GM12878 (cell line): ENCODE results near the gene SKIL. TPM values are rescaled to one million over a fixed set of nuclear protein-coding genes. Genes with fewer than 3 reads are reported as not detected.

ENCODE experiments used
- CEBPZ ChIP-seq: fragments of 150-350 bp; IDR thresholded peaks from 2 replicates; pipeline ENCODE4 v1.6.1; 2016; ENCODE audit warnings: low read depth, low read length
- CHD1 ChIP-seq: IDR thresholded peaks from 2 replicates; pipeline ENCODE4 v1.6.1; 2012; ENCODE audit warnings: low read depth, low read length, improper control_type of control experiment
- CHD2 ChIP-seq: IDR thresholded peaks from 2 replicates; pipeline ENCODE4 v1.6.1; 2011; ENCODE audit warnings: low read depth, low read length, improper control_type of control experiment, borderline replicate concordance
- DPF2 ChIP-seq: fragments of 450-650 bp; IDR thresholded peaks from 2 replicates; pipeline ENCODE4 v1.6.1; 2017; ENCODE audit warnings: mild to moderate bottlenecking
- EP300 ChIP-seq, 2 experiments: fragments of 150-350 bp in 1 of 2; IDR thresholded peaks; 2 replicates each; pipeline ENCODE4 v1.6.1; 2011 to 2012; ENCODE audit warnings: low read depth in 2 of 2, low read length in 2 of 2, borderline replicate concordance in 1 of 2, improper control_type of control experiment in 1 of 2, inconsistent platforms in 1 of 2; ENCODE audit not compliant: control insufficient read depth in 1 of 2
- ETV6 ChIP-seq, 2 experiments: fragments of 450-650 bp in 1 of 2; IDR thresholded peaks in 1 of 2; conservative IDR thresholded peaks in 1 of 2; 2 replicates each; pipeline ENCODE4 v1.6.1; 2014; ENCODE audit warnings: antibody characterized with exemption in 1 of 2, borderline replicate concordance in 1 of 2, low read depth in 1 of 2, mild to moderate bottlenecking in 1 of 2, moderate library complexity in 1 of 2
- HCFC1 ChIP-seq: fragments of 150-350 bp; IDR thresholded peaks from 2 replicates; pipeline ENCODE4 v1.6.1; 2014; ENCODE audit warnings: low read length
- HDGF ChIP-seq: fragments of 450-650 bp; IDR thresholded peaks from 2 replicates; pipeline ENCODE4 v1.6.1; 2016; ENCODE audit warnings: antibody characterized with exemption
- LARP7 ChIP-seq: fragments of 450-650 bp; IDR thresholded peaks from 2 replicates; pipeline ENCODE4 v1.6.1; 2017; ENCODE audit warnings: mild to moderate bottlenecking
- NBN ChIP-seq: fragments of 450-650 bp; IDR thresholded peaks from 2 replicates; pipeline ENCODE4 v1.6.1; 2016
- NKRF ChIP-seq: fragments of 450-650 bp; conservative IDR thresholded peaks from 2 replicates; pipeline ENCODE4 v1.6.1; 2017; ENCODE audit warnings: mild to moderate bottlenecking, moderate library complexity
- PAX8 ChIP-seq: fragments of 450-650 bp; IDR thresholded peaks from 2 replicates; pipeline ENCODE4 v1.6.1; 2017; ENCODE audit warnings: mild to moderate bottlenecking, moderate library complexity
- PML ChIP-seq: IDR thresholded peaks from 2 replicates; pipeline ENCODE4 v1.6.1; 2012; ENCODE audit warnings: low read length, inconsistent platforms
- RELB ChIP-seq: fragments of 450-650 bp; IDR thresholded peaks from 2 replicates; pipeline ENCODE4 v1.6.1; 2017; ENCODE audit warnings: low read depth, mild to moderate bottlenecking, moderate library complexity
- RUNX3 ChIP-seq: IDR thresholded peaks from 2 replicates; pipeline ENCODE4 v1.6.1; 2012; ENCODE audit warnings: low read length, inconsistent platforms
- SKIL ChIP-seq: fragments of 450-650 bp; IDR thresholded peaks from 2 replicates; pipeline ENCODE4 v1.6.1; 2017; ENCODE audit warnings: mild to moderate bottlenecking, low read depth, inconsistent platforms; ENCODE audit not compliant: poor library complexity, severe bottlenecking
- SMARCA5 ChIP-seq: fragments of 450-650 bp; IDR thresholded peaks from 2 replicates; pipeline ENCODE4 v1.6.1; 2017; ENCODE audit warnings: mild to moderate bottlenecking
- SMC3 ChIP-seq: IDR thresholded peaks from 2 replicates; pipeline ENCODE4 v1.6.1; 2011; ENCODE audit warnings: low read length, improper control_type of control experiment, borderline replicate concordance
- TAF1 ChIP-seq: IDR thresholded peaks from 2 replicates; pipeline ENCODE4 v1.6.1; 2011; ENCODE audit warnings: mild to moderate bottlenecking, low read depth, low read length, borderline replicate concordance
- TCF12 ChIP-seq: IDR thresholded peaks from 2 replicates; pipeline ENCODE4 v1.6.1; 2011; ENCODE audit warnings: low read depth, mild to moderate bottlenecking, low read length
- YY1 ChIP-seq: IDR thresholded peaks from 2 replicates; pipeline ENCODE4 v1.6.1; 2011; ENCODE audit warnings: low read depth, mild to moderate bottlenecking, low read length
- ZBED1 ChIP-seq: IDR thresholded peaks from 2 replicates; pipeline ENCODE4 v1.6.1; 2016; ENCODE audit warnings: borderline replicate concordance
- ZNF207 ChIP-seq: fragments of 450-650 bp; IDR thresholded peaks from 2 replicates; pipeline ENCODE4 v1.6.1; 2014; ENCODE audit warnings: antibody characterized with exemption, mild to moderate bottlenecking, borderline replicate concordance
- ZNF217 ChIP-seq: fragments of 450-650 bp; IDR thresholded peaks from 2 replicates; pipeline ENCODE4 v1.6.1; 2017; ENCODE audit warnings: antibody characterized with exemption, mild to moderate bottlenecking
- ZNF274 ChIP-seq: IDR thresholded peaks from one replicate; pipeline ENCODE4 v1.8.0; 2011; ENCODE audit not compliant: insufficient read length, insufficient read depth
- polyA plus RNA-seq, 11 experiments: library from polyadenylated mRNA; depleted of rRNA in 4 of 11; unstranded in 6 of 11; stranded (reverse) in 5 of 11; fragments of >200 nt; fragmentation: Nextera tagmentation in 4 of 11; fragmentation: Illumina TruSeq in 1 of 11; extraction: Ambion mirVana in 4 of 11; extraction: Trizol in 1 of 11; gene quantifications; 1 replicate in 1 of 11; 2 replicates in 10 of 11; pipeline versions ENCODE4 v1.2.1 to v1.2.3, GENCODE V29; 2011 to 2016; ENCODE audit warnings: inconsistent platforms in 2 of 11, missing spikeins in 2 of 11, low read depth in 1 of 11
- total RNA-seq, 4 experiments: library from RNA; depleted of rRNA in 3 of 4; stranded (reverse); fragments of >200 nt in 3 of 4; fragmentation: Illumina TruSeq in 1 of 4; extraction: Trizol in 1 of 4; gene quantifications; 2 replicates each; pipeline versions ENCODE4 v1.2.1 to v1.2.3, GENCODE V29; 2013 to 2021

Gene SKIL
- total and polyA plus RNA-seq, 10 of the 15 experiments (the other 5 are each of a cell fraction or from before 2014, with no cell fraction given), result 2.7 to 14.8 (median 6.7) TPM

GRCh38 chr3:170331143-170331542 is 26.4 kb upstream of the SKIL start (continued):
- TF ChIP-seq CEBPZ, result no peak
- peak; percentile 18 for TF ChIP-seq SKIL
- TF ChIP-seq RELB, result 0 out of 2 replicates have a peak, but pooled peaks have one; percentile 32
- no peak for TF ChIP-seq SMARCA5
- TF ChIP-seq RUNX3, result no peak
- peak; percentile 85 for TF ChIP-seq DPF2
- no peak for TF ChIP-seq LARP7
- no peak for TF ChIP-seq TAF1
- TF ChIP-seq CHD1, result no peak
- no peak for TF ChIP-seq ETV6 (conservative IDR thresholded peaks at IDR 0.05 in 1 of 2, IDR thresholded peaks at IDR 0.05 in 1 of 2; ENCODE audit: borderline replicate concordance in 1 of 2, low read depth in 1 of 2)
- no peak for TF ChIP-seq HCFC1
- TF ChIP-seq ZNF274, result no peak
- TF ChIP-seq NBN, result no peak; the same call in 1 of the 2 replicates
- 0 out of 2 replicates have a peak, but pooled peaks have one; percentile 34 for TF ChIP-seq CHD2
- no peak for TF ChIP-seq TCF12
- no peak for TF ChIP-seq PAX8
- TF ChIP-seq PML, result no peak
- no peak for TF ChIP-seq YY1
- TF ChIP-seq EP300 (IDR thresholded peaks at IDR 0.05; ENCODE audit: borderline replicate concordance in 1 of 2, control insufficient read depth in 1 of 2, low read depth in 2 of 2, low read length in 2 of 2), result peak; percentile 44 to 52; a peak in 2 of 4 replicates
- no peak for TF ChIP-seq ZNF207
- TF ChIP-seq SMC3, result no peak
- no peak for TF ChIP-seq HDGF
- no peak for TF ChIP-seq NKRF
- no peak for TF ChIP-seq ZNF217
- TF ChIP-seq ZBED1, result no peak
